Measurements from ENCODE around the gene CLASRP. TPM values are rescaled to one million over a fixed set of nuclear protein-coding genes. Genes with fewer than 3 reads are reported as not detected.
"Not testable (repeated sequence)": the region's sequence is repeated elsewhere in the genome, so short reads cannot be mapped to it uniquely, and the experiment has no call there.

The CLASRP gene
- total RNA-seq, 1 donor, result 49.4 TPM

DNA sequence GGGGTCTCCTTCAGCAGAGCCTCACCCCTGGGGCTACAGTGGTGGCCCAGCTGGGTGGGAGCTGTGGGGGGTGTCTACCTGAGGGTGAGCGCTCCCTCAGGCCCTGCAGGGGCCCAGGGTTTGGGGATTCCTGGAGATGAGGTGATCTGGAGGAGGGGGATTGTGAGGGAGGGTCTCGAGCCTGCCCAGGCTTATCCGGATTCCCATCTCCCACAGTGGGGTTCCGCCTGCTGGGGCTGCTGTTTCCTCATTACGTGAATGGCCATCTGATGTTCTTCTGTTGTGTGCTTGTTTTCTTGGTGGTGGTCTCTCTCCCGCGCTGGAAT, 58.6 kb downstream of the CLASRP start:
- H3K27me3 ChIP-seq (ENCODE audit: insufficient read depth, low read length), result no peaks in the 10 kb centered on the region
- peaks cover 47% of the 10 kb centered on the region for H3K4me1 ChIP-seq (ENCODE audit: insufficient read depth, low read length)
- H3K4me3 ChIP-seq (ENCODE audit: low read length), result no peak overlapping the region
- no peaks in the 10 kb centered on the region for H3K9me3 ChIP-seq (ENCODE audit: low read depth, low read length)

- peaks cover 50% of the 10 kb centered on the region for H3K4me1 ChIP-seq (ENCODE audit: insufficient read depth, low read length)
These were observed 59.1 kb downstream of the CLASRP start for GRCh38 chr19:45097776-45098520.

GRCh38 chr19:45098521-45099466, 59.9 kb downstream of the CLASRP start:
- H3K4me1 ChIP-seq (ENCODE audit: insufficient read depth, low read length), result peaks cover 52% of the 10 kb centered on the region

More at GRCh38 chr19:45097776-45098520, 59.1 kb downstream of the CLASRP start:
- Histone ChIP-seq H3K9me3 (ENCODE audit: low read depth, low read length) (no peaks in the 10 kb centered on the region), H3K4me3 (ENCODE audit: low read length) (no peak overlapping the region), H3K27me3 (ENCODE audit: insufficient read depth, low read length) (no peaks in the 10 kb centered on the region)

DNA sequence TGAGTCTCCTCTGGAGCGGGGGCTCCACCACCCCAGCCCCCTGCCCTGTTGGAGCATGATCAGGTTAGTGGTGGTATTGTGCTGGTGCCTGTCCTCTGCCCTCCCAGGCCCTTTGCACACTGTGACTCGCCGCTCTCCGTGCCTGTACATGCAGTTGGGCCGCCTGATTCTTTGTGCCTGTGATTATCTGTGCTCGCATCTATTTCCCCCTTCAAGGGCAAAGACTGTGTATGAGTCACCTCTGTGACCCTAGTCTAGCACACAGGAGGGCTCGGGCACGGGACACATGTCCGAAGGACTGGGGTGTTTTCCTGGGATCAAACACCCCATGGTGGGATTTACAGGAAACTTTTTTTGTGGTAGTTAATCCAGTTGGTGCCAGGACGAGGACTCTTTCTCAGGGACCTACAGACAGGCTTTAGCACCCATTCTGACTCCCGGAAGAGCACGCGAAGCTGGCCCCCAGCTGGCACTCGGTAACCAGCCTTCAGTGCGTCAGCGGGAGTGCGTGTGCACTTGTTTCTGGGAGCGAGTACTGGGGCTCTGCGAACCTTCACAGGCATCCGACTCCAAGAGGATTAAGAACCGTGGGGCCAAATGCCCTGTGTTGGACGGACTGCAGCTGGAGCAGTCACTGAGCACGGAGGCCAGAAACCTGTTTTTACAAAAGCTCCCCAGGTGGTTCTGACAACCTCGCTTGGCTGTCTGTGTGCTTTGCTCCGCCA, 60.8 kb downstream of the CLASRP start:
- H3K27me3 ChIP-seq (ENCODE audit: insufficient read depth, low read length), result no peaks in the 10 kb centered on the region
- H3K4me3 ChIP-seq (ENCODE audit: low read length), result no peak overlapping the region
- peaks cover 52% of the 10 kb centered on the region for H3K4me1 ChIP-seq (ENCODE audit: insufficient read depth, low read length)
- no peaks in the 10 kb centered on the region for H3K9me3 ChIP-seq (ENCODE audit: low read depth, low read length)

More at GRCh38 chr19:45098521-45099466, 59.9 kb downstream of the CLASRP start:
- H3K27me3 ChIP-seq (ENCODE audit: insufficient read depth, low read length), result no peaks in the 10 kb centered on the region
- no peaks in the 10 kb centered on the region for H3K9me3 ChIP-seq (ENCODE audit: low read depth, low read length)
- H3K4me3 ChIP-seq (ENCODE audit: low read length), result no peak overlapping the region

DNA sequence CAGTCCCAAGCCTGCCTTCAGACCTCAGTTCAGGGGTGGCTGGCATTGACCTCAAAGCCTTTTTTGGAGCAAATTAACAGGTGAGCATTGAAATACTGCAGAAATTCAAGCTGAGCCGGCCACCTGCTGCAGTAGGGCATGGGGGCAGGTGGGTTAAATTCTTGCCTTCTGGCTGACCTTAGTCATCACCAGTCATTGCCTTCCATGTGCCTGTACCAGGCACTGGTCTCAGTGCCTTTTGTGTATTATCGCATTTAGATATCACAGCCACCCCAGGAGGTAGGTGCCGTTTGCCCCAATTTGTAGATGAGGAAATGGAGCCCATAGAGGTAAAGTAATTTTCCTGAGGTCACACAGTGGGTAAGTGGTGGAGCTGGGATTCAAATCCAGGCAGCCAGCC, 61.4 kb downstream of the CLASRP start:
- H3K4me1 ChIP-seq (ENCODE audit: insufficient read depth, low read length), result peaks cover 52% of the 10 kb centered on the region
- no peaks in the 10 kb centered on the region for H3K9me3 ChIP-seq (ENCODE audit: low read depth, low read length)
- H3K4me3 ChIP-seq (ENCODE audit: low read length), result no peak overlapping the region
- no peaks in the 10 kb centered on the region for H3K27me3 ChIP-seq (ENCODE audit: insufficient read depth, low read length)

DNA sequence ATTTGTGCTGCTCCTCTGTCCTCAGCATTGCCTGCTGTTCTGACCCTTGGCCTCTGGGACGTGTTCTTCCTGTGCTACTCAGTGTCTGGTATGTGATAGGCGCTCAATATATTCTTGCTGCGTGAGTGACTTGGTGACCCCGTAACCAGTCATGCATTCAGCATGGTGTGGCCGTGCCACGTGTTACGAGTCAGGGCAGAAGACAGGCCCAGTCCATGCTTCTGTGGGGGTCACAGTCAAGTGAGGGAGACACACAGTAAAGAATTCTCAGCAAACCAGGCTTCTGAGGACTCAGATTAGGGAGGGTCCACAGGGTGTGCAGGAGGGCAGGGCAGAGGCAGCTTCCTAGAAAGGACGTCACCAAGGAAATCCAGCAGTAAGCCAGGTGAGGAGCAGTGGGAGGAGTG, 62.0 kb downstream of the CLASRP start:
- H3K27me3 ChIP-seq (ENCODE audit: insufficient read depth, low read length), result no peaks in the 10 kb centered on the region
- H3K4me1 ChIP-seq (ENCODE audit: insufficient read depth, low read length), result peaks cover 45% of the 10 kb centered on the region
- no peaks in the 10 kb centered on the region for H3K9me3 ChIP-seq (ENCODE audit: low read depth, low read length)
- H3K4me3 ChIP-seq (ENCODE audit: low read length), result no peak overlapping the region

GRCh38 chr19:45101806-45102205, 63.0 kb downstream of the CLASRP start:
- Histone ChIP-seq H3K4me3 (ENCODE audit: low read length) (no peak overlapping the region), H3K9me3 (ENCODE audit: low read depth, low read length) (no peaks in the 10 kb centered on the region), H3K4me1 (ENCODE audit: insufficient read depth, low read length) (peaks cover 42% of the 10 kb centered on the region), H3K27me3 (ENCODE audit: insufficient read depth, low read length) (no peaks in the 10 kb centered on the region)

- no peaks in the 10 kb centered on the region for H3K27me3 ChIP-seq (ENCODE audit: insufficient read depth, low read length)
- no peak overlapping the region for H3K4me3 ChIP-seq (ENCODE audit: low read length)
- no peaks in the 10 kb centered on the region for H3K9me3 ChIP-seq (ENCODE audit: low read depth, low read length)
- peaks cover 35% of the 10 kb centered on the region for H3K4me1 ChIP-seq (ENCODE audit: insufficient read depth, low read length)
These were observed 63.6 kb downstream of the CLASRP start for GRCh38 chr19:45102481-45102880.

DNA sequence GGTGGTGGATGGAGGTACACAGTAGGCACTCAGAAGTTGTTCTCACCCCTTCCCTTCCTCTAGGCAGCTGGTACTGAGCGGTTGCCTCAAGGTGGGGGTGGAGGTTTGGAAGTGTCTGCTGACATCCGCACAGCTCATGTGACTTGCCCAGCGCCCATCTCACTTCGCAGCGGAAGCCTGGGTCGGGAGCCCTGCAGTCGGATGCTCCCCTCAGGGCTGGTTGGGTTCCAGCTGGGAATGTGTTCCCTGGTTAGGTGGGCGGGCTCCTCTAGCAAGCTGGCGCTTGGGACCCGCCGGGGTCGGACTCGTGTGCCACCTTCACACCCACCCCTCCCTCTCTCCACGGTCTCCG, 64.3 kb downstream of the CLASRP start:
- H3K27me3 ChIP-seq (ENCODE audit: insufficient read depth, low read length), result no peaks in the 10 kb centered on the region
- H3K9me3 ChIP-seq (ENCODE audit: low read depth, low read length), result no peaks in the 10 kb centered on the region
- peaks cover 35% of the 10 kb centered on the region for H3K4me1 ChIP-seq (ENCODE audit: insufficient read depth, low read length)
- peak overlapping the region; percentile 16 for H3K4me3 ChIP-seq (ENCODE audit: low read length)

DNA sequence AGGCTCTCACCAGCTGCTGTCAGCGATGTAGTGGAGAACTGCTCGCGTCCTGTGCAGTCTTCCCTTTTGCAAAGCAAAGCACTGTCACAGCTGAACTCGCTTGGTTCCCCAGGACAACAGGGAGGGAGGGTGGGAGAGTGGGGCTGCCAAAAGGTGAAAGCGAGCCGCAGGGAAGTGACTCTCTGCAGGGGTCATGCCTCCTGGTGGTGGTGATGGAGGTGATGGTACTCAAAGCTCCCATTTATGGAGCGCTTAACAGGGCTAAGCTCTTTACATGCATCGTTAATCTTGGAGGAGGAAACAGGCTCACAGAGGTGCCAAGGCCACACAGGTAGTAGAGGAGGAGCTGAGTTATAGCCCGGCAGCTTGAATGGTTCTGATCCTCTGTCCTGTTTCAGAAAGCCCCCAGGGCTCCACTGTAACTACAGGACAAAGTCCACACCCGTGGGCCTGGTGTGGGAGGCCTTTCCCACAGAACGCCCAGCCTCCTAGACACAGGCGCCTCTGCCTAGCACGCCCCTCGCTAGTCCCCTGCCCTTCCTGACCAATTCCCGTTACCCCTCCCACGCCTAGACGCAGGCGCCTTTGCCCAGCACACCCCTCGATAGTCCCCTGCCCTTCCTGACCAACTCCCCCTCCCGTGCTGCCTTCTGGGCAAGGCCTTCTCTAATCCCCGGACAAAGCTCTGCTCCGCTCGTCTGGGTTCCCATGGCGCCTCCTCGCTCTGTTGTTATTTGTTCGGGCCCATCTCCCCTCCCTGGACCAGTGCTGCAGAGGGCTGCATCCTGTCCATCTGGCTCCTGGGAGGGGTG, 64.9 kb downstream of the CLASRP start:
- no peaks in the 10 kb centered on the region for H3K9me3 ChIP-seq (ENCODE audit: low read depth, low read length)
- peaks cover 30% of the 10 kb centered on the region for H3K4me1 ChIP-seq (ENCODE audit: insufficient read depth, low read length)
- no peaks in the 10 kb centered on the region for H3K27me3 ChIP-seq (ENCODE audit: insufficient read depth, low read length)
- peak overlapping the region; percentile 16 for H3K4me3 ChIP-seq (ENCODE audit: low read length)

GRCh38 chr19:45104658-45105349, 66.0 kb downstream of the CLASRP start:
- H3K9me3 ChIP-seq (ENCODE audit: low read depth, low read length), result no peaks in the 10 kb centered on the region
- H3K27me3 ChIP-seq (ENCODE audit: insufficient read depth, low read length), result no peaks in the 10 kb centered on the region
- peaks cover 30% of the 10 kb centered on the region for H3K4me1 ChIP-seq (ENCODE audit: insufficient read depth, low read length)
- no peak overlapping the region for H3K4me3 ChIP-seq (ENCODE audit: low read length)

- H3K9me3 ChIP-seq (ENCODE audit: low read depth, low read length); H3K27me3 ChIP-seq (ENCODE audit: insufficient read depth, low read length); H3K4me3 ChIP-seq (ENCODE audit: low read length): not testable (repeated sequence)
- H3K4me1 ChIP-seq (ENCODE audit: insufficient read depth, low read length), result peaks cover 35% of the 10 kb centered on the region
These were observed 67.5 kb downstream of the CLASRP start for GRCh38 chr19:45106363-45106762.

- no peaks in the 10 kb centered on the region for H3K27me3 ChIP-seq (ENCODE audit: insufficient read depth, low read length)
- H3K4me3 ChIP-seq (ENCODE audit: low read length), result no peak overlapping the region
- H3K9me3 ChIP-seq (ENCODE audit: low read depth, low read length), result no peaks in the 10 kb centered on the region
- H3K4me1 ChIP-seq (ENCODE audit: insufficient read depth, low read length), result peaks cover 27% of the 10 kb centered on the region
These were observed 68.8 kb downstream of the CLASRP start for GRCh38 chr19:45107621-45108150.

DNA sequence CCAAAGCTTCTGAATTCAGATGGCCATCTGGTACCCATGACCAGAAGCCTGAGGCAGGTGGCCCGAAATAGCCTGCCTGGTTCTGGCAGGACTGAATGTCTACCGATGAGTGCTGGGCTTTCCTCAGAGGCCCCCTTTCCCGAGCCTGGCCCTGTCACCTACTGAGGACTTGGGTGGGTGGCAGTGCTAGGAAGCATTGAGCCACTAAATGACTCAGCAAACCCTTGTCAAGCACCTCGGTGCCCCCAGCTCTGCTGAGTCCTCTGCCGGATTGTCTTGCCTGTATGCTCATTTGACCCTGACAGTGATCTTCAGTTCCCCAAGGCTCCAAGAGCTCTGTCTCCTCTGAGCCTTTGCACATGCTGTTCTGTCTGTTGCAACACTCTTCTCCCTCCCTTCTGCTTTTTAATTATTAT, 72.0 kb downstream of the CLASRP start:
- no peaks in the 10 kb centered on the region for H3K27me3 ChIP-seq (ENCODE audit: insufficient read depth, low read length)
- no peak overlapping the region for H3K4me3 ChIP-seq (ENCODE audit: low read length)
- no peaks in the 10 kb centered on the region for H3K9me3 ChIP-seq (ENCODE audit: low read depth, low read length)
- peaks cover 14% of the 10 kb centered on the region for H3K4me1 ChIP-seq (ENCODE audit: insufficient read depth, low read length)
